Calu3 (cell line): ENCODE results near the gene MDM4. TPM values are rescaled to one million over a fixed set of nuclear protein-coding genes. Genes with fewer than 3 reads are reported as not detected.
A peak's percentile ranks its signal among the peaks of the same experiment; 100 is the strongest.

Experiments
- BruUV-seq: library from RNA; stranded (reverse); fragments of 400-500 nt; replicated peaks from 2 replicates; lab custom pipeline; 2021; lab: Mats Ljungman, UMichigan
- CTCF ChIA-PET: fragments of 300-600 bp; sonication (Branson Sonifier 250); formaldehyde crosslinking; loops from one replicate; lab custom pipeline; 2022; ENCODE audit warnings: antibody characterized with exemption; lab: Charles Lee
- DNase-seq: peaks from one replicate; pipeline ENCODE4 v3.0.0; 2022
- H3K27ac Mint-ChIP-seq: one replicate; pipeline ENCODE4 v1.8.0; 2022; ENCODE audit warnings: mixed read lengths; ENCODE audit not compliant: unreplicated experiment
- H3K27me3 Mint-ChIP-seq: one replicate; pipeline ENCODE4 v1.8.0; 2022; ENCODE audit warnings: mixed read lengths; ENCODE audit not compliant: unreplicated experiment
- H3K36me3 Mint-ChIP-seq: one replicate; pipeline ENCODE4 v1.8.0; 2022; ENCODE audit warnings: mild to moderate bottlenecking, moderate library complexity, mixed read lengths; ENCODE audit not compliant: insufficient read depth, unreplicated experiment
- H3K4me1 Mint-ChIP-seq: one replicate; pipeline ENCODE4 v1.8.0; 2022; ENCODE audit warnings: mild to moderate bottlenecking, low read depth, mixed read lengths; ENCODE audit not compliant: unreplicated experiment
- H3K4me3 Mint-ChIP-seq: one replicate; pipeline ENCODE4 v1.8.0; 2022; ENCODE audit warnings: mild to moderate bottlenecking, low read depth, moderate library complexity, mixed read lengths; ENCODE audit not compliant: unreplicated experiment
- H3K9me3 Mint-ChIP-seq: one replicate; pipeline ENCODE4 v1.8.0; 2022; ENCODE audit warnings: low read depth, mixed read lengths; ENCODE audit not compliant: unreplicated experiment
- intact Hi-C: fragments of 100-400 bp; cut with micrococcal nuclease; formaldehyde crosslinking; loops from one replicate; pipeline ENCODE4 v1.10.0; 2022; ENCODE audit not compliant: unreplicated experiment
- total RNA-seq: library from RNA; stranded (reverse); gene quantifications from 2 replicates; pipeline ENCODE4 v1.2.3, GENCODE V29; 2022
- TF ChIP-seq, protein P1 (sequence below): fragments of 200-600 bp; IDR thresholded peaks from one replicate; pipeline ENCODE4 v1.8.0; 2022; ENCODE audit warnings: antibody characterized with exemption; ENCODE audit not compliant: unreplicated experiment

Gene MDM4
- total RNA-seq, 1 experiment from 2014 or later, result 106 TPM

GRCh38 chr1:204493145-204493983 is 22.8 kb upstream of the MDM4 start:
- Mint-ChIP-seq H3K9me3 (no peaks in the 10 kb centered on the region), H3K4me1 (peaks cover 33% of the 10 kb centered on the region), H3K27ac (peak overlapping the region; percentile 77), H3K36me3 (peaks cover 23% of the 10 kb centered on the region), H3K27me3 (peaks cover 8% of the 10 kb centered on the region), H3K4me3 (peak overlapping the region; percentile 84)
- TSS peak; percentile 16 for BruUV-seq
- peak; percentile 73 for DNase-seq
- TF ChIP-seq, protein P1, sequence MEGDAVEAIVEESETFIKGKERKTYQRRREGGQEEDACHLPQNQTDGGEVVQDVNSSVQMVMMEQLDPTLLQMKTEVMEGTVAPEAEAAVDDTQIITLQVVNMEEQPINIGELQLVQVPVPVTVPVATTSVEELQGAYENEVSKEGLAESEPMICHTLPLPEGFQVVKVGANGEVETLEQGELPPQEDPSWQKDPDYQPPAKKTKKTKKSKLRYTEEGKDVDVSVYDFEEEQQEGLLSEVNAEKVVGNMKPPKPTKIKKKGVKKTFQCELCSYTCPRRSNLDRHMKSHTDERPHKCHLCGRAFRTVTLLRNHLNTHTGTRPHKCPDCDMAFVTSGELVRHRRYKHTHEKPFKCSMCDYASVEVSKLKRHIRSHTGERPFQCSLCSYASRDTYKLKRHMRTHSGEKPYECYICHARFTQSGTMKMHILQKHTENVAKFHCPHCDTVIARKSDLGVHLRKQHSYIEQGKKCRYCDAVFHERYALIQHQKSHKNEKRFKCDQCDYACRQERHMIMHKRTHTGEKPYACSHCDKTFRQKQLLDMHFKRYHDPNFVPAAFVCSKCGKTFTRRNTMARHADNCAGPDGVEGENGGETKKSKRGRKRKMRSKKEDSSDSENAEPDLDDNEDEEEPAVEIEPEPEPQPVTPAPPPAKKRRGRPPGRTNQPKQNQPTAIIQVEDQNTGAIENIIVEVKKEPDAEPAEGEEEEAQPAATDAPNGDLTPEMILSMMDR, result no peak
- intact Hi-C loops, result no loop called here
- CTCF ChIA-PET, result interaction anchor here (0.5 to 7.2 kb wide), 14 partner anchors 10 to 328 kb away, joined by 3 to 132 read pairs (median 8); partner anchors contain the start of gene MDM4

DNA sequence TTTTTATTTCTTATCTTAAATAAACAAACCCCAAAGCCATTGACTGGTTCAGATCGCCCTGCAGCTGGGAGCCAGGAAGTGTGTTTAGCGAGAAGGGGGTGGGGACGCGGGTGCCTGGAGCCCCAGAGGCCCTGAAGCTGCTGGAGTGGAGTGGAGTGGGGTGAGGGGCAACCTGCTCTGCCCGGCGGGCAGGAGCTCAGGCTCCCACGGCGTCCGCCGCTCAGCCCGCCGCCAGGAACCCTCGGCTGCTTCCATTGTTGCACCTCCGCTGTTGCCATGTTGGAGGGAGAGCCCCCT is 22.3 kb upstream of the MDM4 start:
- BruUV-seq, result no TSS peak
- CTCF ChIA-PET, result interaction anchor here (0.5 to 7.2 kb wide), 15 partner anchors 9 to 1015 kb away, joined by 3 to 132 read pairs (median 6); partner anchors contain the start of gene MDM4
- peak; percentile 89 for DNase-seq
- Mint-ChIP-seq H3K4me1 (peaks cover 33% of the 10 kb centered on the region), H3K36me3 (peaks cover 23% of the 10 kb centered on the region), H3K4me3 (peak overlapping the region; percentile 84), H3K27ac (peak overlapping the region; percentile 77), H3K9me3 (no peaks in the 10 kb centered on the region), H3K27me3 (peaks cover 8% of the 10 kb centered on the region)
- intact Hi-C loops, result loop anchor here (2.0 kb wide), 1 partner anchor 43 kb away; no protein-coding TSS in a partner anchor
- TF ChIP-seq, protein P1, result no peak

- H3K9me3 Mint-ChIP-seq, result no peaks in the 10 kb centered on the region
- H3K36me3 Mint-ChIP-seq, result peaks cover 23% of the 10 kb centered on the region
- TF ChIP-seq, protein P1, result peak; percentile 68
- BruUV-seq, result no TSS peak
- CTCF ChIA-PET, result interaction anchor here (0.5 to 7.2 kb wide), 13 partner anchors 8 to 1014 kb away, joined by 3 to 132 read pairs (median 10); partner anchors contain the start of gene MDM4
- peaks cover 33% of the 10 kb centered on the region for H3K4me1 Mint-ChIP-seq
- H3K4me3 Mint-ChIP-seq, result peak within 1 kb of the TSS; percentile 84
- H3K27ac Mint-ChIP-seq, result peak within 1 kb of the TSS; percentile 77
- H3K27me3 Mint-ChIP-seq, result peaks cover 8% of the 10 kb centered on the region
- intact Hi-C loops, result loop anchor here (2.0 kb wide), 1 partner anchor 44 kb away; no protein-coding TSS in a partner anchor
- peak; percentile 92 for DNase-seq
Measured at GRCh38 chr1:204494281-204495077, 21.7 kb upstream of the MDM4 start, which contains the start of gene PIK3C2B. TSS of gene PIK3C2B (minus strand) at chr1:204494805. CDS start at chr1:204469802, 25,003 bp downstream.

GRCh38 chr1:204495078-204495753 is 21.0 kb upstream of the MDM4 start:
- Mint-ChIP-seq H3K36me3 (peaks cover 23% of the 10 kb centered on the region), H3K27ac (peak overlapping the region; percentile 77), H3K4me3 (peak overlapping the region; percentile 84), H3K27me3 (peaks cover 8% of the 10 kb centered on the region), H3K9me3 (no peaks in the 10 kb centered on the region), H3K4me1 (peaks cover 33% of the 10 kb centered on the region)
- TF ChIP-seq, protein P1, result no peak
- no peak for DNase-seq
- intact Hi-C loops, result loop anchor here (2.0 kb wide), 1 partner anchor 44 kb away; no protein-coding TSS in a partner anchor
- TSS peak; percentile 65 for BruUV-seq
- CTCF ChIA-PET, result interaction anchor here (0.7 to 7.2 kb wide), 9 partner anchors 8 to 312 kb away, joined by 3 to 132 read pairs (median 17); no protein-coding TSS in a partner anchor
